Measurements from ENCODE around the gene NDUFB10. TPM values are rescaled to one million over a fixed set of nuclear protein-coding genes. Genes with fewer than 3 reads are reported as not detected.

NDUFB10 gene
- total and polyA plus RNA-seq, 10 of the 15 experiments (the other 5 are each of a cell fraction or from before 2014, with no cell fraction given): 52.2 to 319 (median 130) TPM

- peaks cover under 1 to 4% of the 10 kb centered on the region in 2 experiments; a peak in 3 of 4 replicates for H3K27me3 ChIP-seq (replicated peaks in 1 of 2; ENCODE audit: control insufficient read depth in 2 of 2, insufficient read depth in 2 of 2, low read length in 1 of 2)
- CTCF ChIA-PET: no interaction called here
- 65% methylated on average over 17 of the region's 17 CpGs for WGBS (ENCODE audit: insufficient coverage, insufficient replicate concordance, low lambda C conversion rate, missing lambda C conversion rate)
Measured at GRCh38 chr16:1912215-1912543, 47.2 kb upstream of the NDUFB10 start.

More at GRCh38 chr16:1912215-1912543, 47.2 kb upstream of the NDUFB10 start:
- H3K9ac ChIP-seq (ENCODE audit: control insufficient read depth, insufficient read depth, low read length): no peak overlapping the region
- BruUV-seq (replicated peaks): no TSS peak
- FAIRE-seq (no peak), ATAC-seq (no peak), DNase-seq (ENCODE audit: low read depth, low spot score) (no peak)
- ChIA-PET POLR2A (no interaction called here), SMC1A (ENCODE audit: uncharacterized antibody, unreplicated experiment) (no interaction called here), RAD21 (ENCODE audit: unreplicated experiment) (no interaction called here)
- in situ Hi-C loops (cut with MboI): no loop called here
- H3K79me2 ChIP-seq (ENCODE audit: control insufficient read depth, insufficient read depth, low read length): no peaks in the 10 kb centered on the region
- no peaks in the 10 kb centered on the region for H3K36me3 ChIP-seq (ENCODE audit: control insufficient read depth in 2 of 2, insufficient read depth in 2 of 2, low read length in 1 of 2)
- H3K9me3 ChIP-seq (replicated peaks; ENCODE audit: control insufficient read depth, insufficient read depth, low read length): no peaks in the 10 kb centered on the region
- TF ChIP-seq PAX8 (IDR thresholded peaks at IDR 0.05) (no peak), NFIC (IDR thresholded peaks at IDR 0.05; ENCODE audit: low read depth, low read length) (no peak), BRCA1 (IDR thresholded peaks at IDR 0.05; ENCODE audit: low read depth, low read length) (no peak), ZBED1 (IDR thresholded peaks at IDR 0.05; ENCODE audit: borderline replicate concordance) (no peak), GATAD2B (conservative IDR thresholded peaks at IDR 0.05; ENCODE audit: low read depth) (no peak), JUNB (IDR thresholded peaks at IDR 0.05) (no peak), ZNF622 (IDR thresholded peaks at IDR 0.05) (no peak), ATF2 (IDR thresholded peaks at IDR 0.05; ENCODE audit: low read length) (no peak)
- H3K4me3 ChIP-seq: no peak overlapping the region
- H3K4me1 ChIP-seq (ENCODE audit: control insufficient read depth, insufficient read depth, low read length): no peaks in the 10 kb centered on the region
- H2AFZ ChIP-seq (ENCODE audit: control insufficient read depth, low read depth, low read length): no peak overlapping the region
- H3K4me2 ChIP-seq (ENCODE audit: control insufficient read depth, insufficient read depth): no peak overlapping the region
- H4K20me1 ChIP-seq (ENCODE audit: control insufficient read depth, insufficient read depth): no peaks in the 10 kb centered on the region
- intact Hi-C loops (cut with micrococcal nuclease; ENCODE audit: unreplicated experiment): no loop called here
- H3K27ac ChIP-seq (ENCODE audit: control insufficient read depth, insufficient read depth): no peak overlapping the region

Data from GM12878 (cell line).